ENCODE measurements around the gene PRKN. TPM values are rescaled to one million over a fixed set of nuclear protein-coding genes. Genes with fewer than 3 reads are reported as not detected.

The PRKN gene
- total RNA-seq, 1 donor from 2014 or later: 5.1 TPM

GRCh38 chr6:161840380-161840779 lies 887.2 kb downstream of the PRKN start:
- TF ChIP-seq, protein P1, sequence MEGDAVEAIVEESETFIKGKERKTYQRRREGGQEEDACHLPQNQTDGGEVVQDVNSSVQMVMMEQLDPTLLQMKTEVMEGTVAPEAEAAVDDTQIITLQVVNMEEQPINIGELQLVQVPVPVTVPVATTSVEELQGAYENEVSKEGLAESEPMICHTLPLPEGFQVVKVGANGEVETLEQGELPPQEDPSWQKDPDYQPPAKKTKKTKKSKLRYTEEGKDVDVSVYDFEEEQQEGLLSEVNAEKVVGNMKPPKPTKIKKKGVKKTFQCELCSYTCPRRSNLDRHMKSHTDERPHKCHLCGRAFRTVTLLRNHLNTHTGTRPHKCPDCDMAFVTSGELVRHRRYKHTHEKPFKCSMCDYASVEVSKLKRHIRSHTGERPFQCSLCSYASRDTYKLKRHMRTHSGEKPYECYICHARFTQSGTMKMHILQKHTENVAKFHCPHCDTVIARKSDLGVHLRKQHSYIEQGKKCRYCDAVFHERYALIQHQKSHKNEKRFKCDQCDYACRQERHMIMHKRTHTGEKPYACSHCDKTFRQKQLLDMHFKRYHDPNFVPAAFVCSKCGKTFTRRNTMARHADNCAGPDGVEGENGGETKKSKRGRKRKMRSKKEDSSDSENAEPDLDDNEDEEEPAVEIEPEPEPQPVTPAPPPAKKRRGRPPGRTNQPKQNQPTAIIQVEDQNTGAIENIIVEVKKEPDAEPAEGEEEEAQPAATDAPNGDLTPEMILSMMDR (IDR thresholded peaks at IDR 0.05; ENCODE audit: unreplicated experiment): no peak
- H3K4me1 Mint-ChIP-seq (ENCODE audit: unreplicated experiment): no peaks in the 10 kb centered on the region
- no peaks in the 10 kb centered on the region for H3K36me3 Mint-ChIP-seq (ENCODE audit: low read depth, unreplicated experiment)
- no peak for DNase-seq (ENCODE audit: low spot score)
- H3K27ac Mint-ChIP-seq (ENCODE audit: unreplicated experiment): no peak overlapping the region
- no peak overlapping the region for H3K4me3 Mint-ChIP-seq (ENCODE audit: unreplicated experiment)
- H3K27me3 Mint-ChIP-seq (ENCODE audit: unreplicated experiment): peaks cover 2% of the 10 kb centered on the region
- no peaks in the 10 kb centered on the region for H3K9me3 Mint-ChIP-seq (ENCODE audit: unreplicated experiment)

GRCh38 chr6:161838306-161839035 lies 889.1 kb downstream of the PRKN start:
- Mint-ChIP-seq H3K27me3 (ENCODE audit: unreplicated experiment) (peaks cover 2% of the 10 kb centered on the region), H3K27ac (ENCODE audit: unreplicated experiment) (no peak overlapping the region), H3K9me3 (ENCODE audit: unreplicated experiment) (no peaks in the 10 kb centered on the region), H3K36me3 (ENCODE audit: low read depth, unreplicated experiment) (no peaks in the 10 kb centered on the region), H3K4me1 (ENCODE audit: unreplicated experiment) (no peaks in the 10 kb centered on the region), H3K4me3 (ENCODE audit: unreplicated experiment) (no peak overlapping the region)
- no peak for DNase-seq (ENCODE audit: low spot score)
- TF ChIP-seq, protein P1 (IDR thresholded peaks at IDR 0.05; ENCODE audit: unreplicated experiment): no peak

- no peaks in the 10 kb centered on the region for H3K36me3 Mint-ChIP-seq (ENCODE audit: low read depth, unreplicated experiment)
- H3K27me3 Mint-ChIP-seq (ENCODE audit: unreplicated experiment): peaks cover 2% of the 10 kb centered on the region
- H3K4me3 Mint-ChIP-seq (ENCODE audit: unreplicated experiment): no peak overlapping the region
- no peak for DNase-seq (ENCODE audit: low spot score)
- TF ChIP-seq, protein P1 (IDR thresholded peaks at IDR 0.05; ENCODE audit: unreplicated experiment): no peak
- no peak overlapping the region for H3K27ac Mint-ChIP-seq (ENCODE audit: unreplicated experiment)
- H3K4me1 Mint-ChIP-seq (ENCODE audit: unreplicated experiment): no peaks in the 10 kb centered on the region
- no peaks in the 10 kb centered on the region for H3K9me3 Mint-ChIP-seq (ENCODE audit: unreplicated experiment)
These were observed 889.7 kb downstream of the PRKN start for GRCh38 chr6:161837854-161838253.

GRCh38 chr6:161837449-161837735 lies 890.2 kb downstream of the PRKN start:
- Mint-ChIP-seq H3K27ac (ENCODE audit: unreplicated experiment) (no peak overlapping the region), H3K9me3 (ENCODE audit: unreplicated experiment) (no peaks in the 10 kb centered on the region)
- DNase-seq (ENCODE audit: low spot score): no peak

More at GRCh38 chr6:161837449-161837735, 890.2 kb downstream of the PRKN start:
- H3K4me3 Mint-ChIP-seq (ENCODE audit: unreplicated experiment): no peak overlapping the region
- no peaks in the 10 kb centered on the region for H3K4me1 Mint-ChIP-seq (ENCODE audit: unreplicated experiment)
- H3K27me3 Mint-ChIP-seq (ENCODE audit: unreplicated experiment): peaks cover 2% of the 10 kb centered on the region
- TF ChIP-seq, protein P1 (IDR thresholded peaks at IDR 0.05; ENCODE audit: unreplicated experiment): no peak
- no peaks in the 10 kb centered on the region for H3K36me3 Mint-ChIP-seq (ENCODE audit: low read depth, unreplicated experiment)
